SIG-M5 treated with dmso at 0.1 percent for 504 hours (cell line): ENCODE data around the gene DNM3.

ENCODE experiments used
- DNase-seq: peaks from one replicate; lab custom pipeline; 2025; ENCODE audit not compliant: unreplicated experiment; lab: John Stamatoyannopoulos, UW

Gene DNM3

DNA sequence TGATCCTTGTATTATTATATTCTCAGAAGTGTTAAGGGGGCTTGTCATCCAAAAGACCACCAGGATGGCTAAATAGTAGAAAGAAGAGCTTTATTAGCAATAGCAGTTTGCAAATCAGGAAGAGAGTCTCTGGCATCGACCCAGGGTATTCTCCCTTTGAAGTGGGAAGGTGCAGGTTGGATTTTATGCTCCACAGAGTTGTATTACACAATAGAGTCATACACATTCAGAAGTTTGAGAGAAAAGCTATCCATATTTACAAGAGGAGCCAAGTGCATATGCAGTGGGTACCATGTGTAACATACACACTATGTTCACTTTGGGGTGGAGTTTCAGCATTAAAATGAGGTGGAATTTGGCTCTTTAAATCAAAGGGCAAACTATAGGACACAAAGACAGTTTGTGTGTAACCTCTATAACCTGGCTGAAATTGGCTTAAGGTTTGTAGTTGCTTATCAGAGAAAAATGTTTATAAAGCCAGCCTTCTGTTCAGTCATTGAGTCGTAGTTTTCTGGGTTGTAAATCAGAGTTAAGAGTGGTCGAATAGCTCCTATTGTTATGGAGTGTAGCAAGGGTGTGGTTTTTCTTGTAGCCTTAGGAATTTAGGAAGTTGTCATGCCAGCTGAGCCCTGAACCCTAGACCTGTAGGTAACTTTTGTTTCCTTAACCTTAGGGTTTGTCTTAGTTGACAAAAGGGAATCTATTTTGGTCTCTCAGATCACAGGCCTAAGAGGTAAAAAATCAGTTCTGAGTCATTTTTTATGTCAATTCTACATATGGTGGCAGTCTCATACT lies 125.3 kb downstream of the DNM3 start:
- no peak for DNase-seq

GRCh38 chr1:171969226-171969625 lies 127.9 kb downstream of the DNM3 start:
- DNase-seq, result no peak

DNA sequence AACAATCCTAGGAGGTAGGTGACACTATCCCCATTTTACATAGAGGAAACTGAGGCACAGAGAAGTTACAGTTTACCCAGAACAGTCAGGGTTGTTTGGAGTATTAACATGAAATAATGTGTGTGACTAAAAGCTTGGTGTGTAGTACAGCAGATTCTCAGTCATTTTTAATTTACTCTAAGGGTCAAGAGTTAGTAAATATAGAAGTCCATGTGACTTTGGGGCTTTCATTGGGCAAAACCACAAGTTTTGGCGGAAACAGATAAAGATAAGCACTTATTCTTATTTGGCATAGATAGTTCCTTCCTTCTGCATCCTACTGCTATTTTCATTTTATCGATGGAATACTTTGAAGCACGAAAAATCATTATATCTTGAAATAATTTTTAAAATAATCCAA lies 128.5 kb downstream of the DNM3 start:
- DNase-seq, result no peak

- no peak for DNase-seq
Observed at GRCh38 chr1:171972846-171973245, 131.5 kb downstream of the DNM3 start.

- no peak for DNase-seq
Observed at GRCh38 chr1:171973421-171973820, 132.1 kb downstream of the DNM3 start.

DNA sequence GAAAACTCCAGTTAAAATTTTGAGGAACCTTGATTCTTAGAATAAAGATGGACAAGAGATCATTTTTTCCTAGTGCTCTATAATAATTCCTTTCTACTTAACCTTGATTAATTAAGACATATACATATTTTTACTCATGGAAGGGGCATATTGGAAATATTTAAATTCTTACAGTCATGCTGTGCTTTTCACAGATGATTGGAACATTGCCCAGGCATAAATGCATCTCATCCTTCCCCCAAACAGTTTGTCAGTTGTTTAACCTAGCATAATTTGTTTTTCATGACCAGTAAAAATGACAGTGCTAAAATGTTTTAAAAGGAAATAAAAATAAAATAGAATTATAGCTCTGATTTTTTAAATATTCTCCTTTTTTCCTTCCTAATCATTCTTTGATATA lies 140.0 kb downstream of the DNM3 start:
- no peak for DNase-seq

- peak; percentile 26 for DNase-seq
Observed at GRCh38 chr1:171983584-171983983, 142.3 kb downstream of the DNM3 start.

DNA sequence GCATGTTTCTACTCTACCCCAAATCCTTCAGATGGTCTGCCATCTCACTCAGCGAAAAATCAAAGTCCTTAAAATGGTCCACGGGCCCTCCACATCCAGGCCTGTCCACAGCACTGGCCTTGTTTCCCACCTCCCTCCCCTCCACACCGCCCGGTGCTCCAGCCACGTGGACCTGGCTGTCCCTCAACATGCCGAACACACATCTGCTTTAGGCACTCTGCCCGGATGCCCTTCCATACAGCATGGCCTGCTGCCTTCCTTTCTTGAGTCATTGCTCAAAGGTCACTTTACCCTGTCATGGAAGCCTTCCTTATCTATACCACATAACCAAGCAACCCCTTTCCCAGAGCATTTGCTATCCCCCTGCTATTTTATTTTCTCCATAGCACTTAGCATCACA lies 143.0 kb downstream of the DNM3 start:
- no peak for DNase-seq

- peak; percentile 38 for DNase-seq
Observed at GRCh38 chr1:171984850-171985485, 143.7 kb downstream of the DNM3 start.

DNA sequence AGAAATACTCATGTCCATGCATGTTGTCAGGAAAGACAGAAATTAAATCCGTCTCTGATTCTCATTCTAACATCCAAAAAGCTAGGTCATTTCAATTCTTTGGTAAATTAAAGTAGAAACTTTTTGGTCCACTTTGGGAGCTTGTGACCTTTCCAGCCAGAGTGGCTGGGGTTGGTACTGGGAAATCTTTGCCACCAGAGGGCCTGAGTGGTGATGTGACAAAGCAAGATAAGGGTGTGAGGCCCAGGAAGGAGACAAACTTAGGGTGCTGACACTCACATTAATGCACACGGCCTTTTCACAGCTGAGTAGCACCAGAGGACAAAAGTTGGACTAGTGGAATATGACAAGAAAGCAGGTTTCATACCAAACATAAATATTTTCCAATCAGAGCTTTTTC lies 144.3 kb downstream of the DNM3 start:
- DNase-seq, result no peak

GRCh38 chr1:171988243-171988885 lies 147.1 kb downstream of the DNM3 start:
- DNase-seq, result no peak

DNA sequence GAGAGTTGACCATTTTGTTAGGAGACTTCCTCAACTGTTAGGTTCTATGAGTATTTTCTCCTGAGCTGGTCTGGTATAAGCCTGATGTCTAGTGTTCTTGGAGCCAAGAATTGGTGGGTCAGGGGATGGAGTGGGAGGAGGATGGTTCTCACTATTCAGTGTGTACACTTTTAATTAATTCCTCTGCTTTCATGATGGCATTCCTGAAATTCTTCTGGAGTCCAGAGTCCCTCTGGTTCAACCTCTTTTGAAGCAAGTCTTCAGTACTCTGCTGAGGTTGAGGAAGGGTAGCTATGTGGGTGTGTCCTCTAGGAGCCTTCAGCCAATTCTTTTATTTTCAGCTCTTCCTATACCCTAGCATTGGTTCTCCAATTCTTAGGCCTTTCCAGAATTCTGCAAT lies 149.1 kb downstream of the DNM3 start:
- no peak for DNase-seq

GRCh38 chr1:171994293-171994692 lies 153.0 kb downstream of the DNM3 start:
- DNase-seq, result no peak

DNA sequence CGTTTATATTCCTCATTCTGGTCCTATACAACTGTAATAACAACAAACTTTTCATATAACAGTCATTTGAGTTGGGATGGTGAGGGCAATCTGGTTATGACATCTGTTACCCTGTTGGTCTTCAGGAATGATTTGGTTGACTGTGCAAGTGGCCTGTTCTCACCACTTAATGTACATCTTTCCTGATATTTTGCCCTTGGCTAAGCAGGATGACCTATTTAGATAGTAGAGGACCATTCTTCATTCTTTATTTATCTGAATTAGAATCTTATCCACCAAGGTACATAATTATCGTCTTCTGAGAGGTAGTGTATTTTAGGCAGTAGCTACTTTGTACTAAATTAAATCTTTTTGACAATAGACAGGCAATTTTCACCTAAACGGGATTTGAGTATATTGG lies 154.3 kb downstream of the DNM3 start:
- DNase-seq, result no peak

GRCh38 chr1:171997936-171998335 lies 156.6 kb downstream of the DNM3 start:
- DNase-seq, result no peak

- DNase-seq, result no peak
Observed at GRCh38 chr1:171998711-171999110, 157.4 kb downstream of the DNM3 start.

GRCh38 chr1:171999756-172000155 lies 158.5 kb downstream of the DNM3 start:
- DNase-seq, result no peak

GRCh38 chr1:172001288-172001687 lies 160.0 kb downstream of the DNM3 start:
- DNase-seq, result no peak

DNA sequence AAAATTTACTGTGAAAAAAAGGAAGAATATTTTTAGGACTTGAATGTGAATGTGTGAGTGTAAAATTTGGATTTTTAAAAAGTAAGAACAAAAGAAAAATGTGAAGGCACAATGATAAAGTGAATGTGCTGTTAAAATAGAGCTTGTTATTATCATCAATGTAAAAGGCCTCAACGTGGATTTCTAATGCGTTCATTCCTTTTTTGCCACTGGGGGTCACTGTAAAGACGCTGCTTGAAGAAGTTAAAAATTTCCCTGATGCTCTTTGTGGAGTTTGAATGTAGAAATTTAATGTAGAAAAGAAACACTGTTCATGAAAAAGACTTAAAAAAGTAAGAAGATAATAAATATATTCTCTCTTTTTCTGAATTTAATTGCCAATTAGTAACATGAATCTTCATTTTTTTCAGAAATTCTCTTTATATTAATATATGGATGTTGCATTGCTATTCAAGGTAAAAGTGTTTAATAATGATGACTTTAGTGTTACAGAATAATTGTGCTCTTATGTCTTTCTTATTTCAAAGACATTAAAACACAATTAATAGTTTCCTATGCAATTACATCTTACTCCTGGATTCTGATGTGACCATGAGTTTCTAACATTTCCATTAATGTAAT lies 161.5 kb downstream of the DNM3 start:
- DNase-seq, result peak; percentile 58

- DNase-seq, result no peak
Observed at GRCh38 chr1:172003766-172004530, 162.7 kb downstream of the DNM3 start.

DNA sequence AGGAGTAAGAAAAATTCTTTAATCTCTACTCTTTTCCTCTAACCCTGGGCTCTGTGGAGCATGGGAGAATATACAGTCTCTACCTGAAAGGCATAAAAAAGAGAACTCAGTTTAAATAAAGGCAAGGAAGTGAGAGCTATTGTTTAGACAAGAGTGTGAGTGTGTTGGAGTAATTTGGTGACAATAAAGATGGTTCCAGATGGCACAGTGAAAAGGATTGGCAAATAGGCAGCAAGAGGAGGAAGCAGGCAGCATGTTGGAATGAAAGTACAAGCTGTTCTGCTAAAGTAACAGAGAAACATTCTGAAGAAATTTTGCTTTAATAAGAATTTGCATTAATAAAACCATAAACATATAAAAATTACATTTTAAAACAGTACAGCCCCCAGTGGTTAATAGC lies 163.4 kb downstream of the DNM3 start:
- no peak for DNase-seq
